K562 (cell line): ENCODE measurements around the gene KIF20A. TPM values are rescaled to one million over a fixed set of nuclear protein-coding genes. Genes with fewer than 3 reads are reported as not detected.

Experiments
- ATAC-seq: fragments of 200-7000 bp; cut with Tn5 transposase; 3 replicates; pipeline ENCODE4 v1.9.1; 2020; ENCODE audit warnings: moderate library complexity
- BruUV-seq: library from RNA; stranded (reverse); fragments of 400-500 nt; replicated peaks from 2 replicates; lab custom pipeline; 2021; lab: Mats Ljungman, UMichigan
- CTCF ChIA-PET: fragments of 300-600 bp; formaldehyde crosslinking; extraction: SDS; loops from one replicate; lab custom pipeline; 2021; ENCODE audit warnings: low intra/inter-chr PET ratio; lab: Yijun Ruan, JAX
- POLR2A ChIA-PET: fragments of 300-600, 350-650 bp; sonication (Branson Sonifier 250); formaldehyde crosslinking; extraction: SDS; loops from one replicate; lab custom pipeline; 2021; ENCODE audit warnings: antibody characterized with exemption, inconsistent platforms; lab: Yijun Ruan, JAX
- DNase-seq, 4 experiments: peaks; one replicate each; pipeline versions ENCODE4 v3.0.0 to v3.0.0-alpha.2; 2011 to 2018; ENCODE audit warnings: low spot score in 3 of 4, mixed read lengths in 3 of 4; ENCODE audit errors: extremely low read depth in 1 of 4
- FAIRE-seq: peaks from 2 replicates; lab custom pipeline; 2011; peaks lifted over from hg19 to GRCh38; lab: Jason Lieb, UNC
- H2AFZ ChIP-seq: 2 replicates; pipeline ENCODE4 v1.6.0; 2011; ENCODE audit warnings: low read depth, low read length, control low read depth, inconsistent platforms
- H3K27ac ChIP-seq: fragments of 200-600 bp; 3 replicates; pipeline ENCODE4 v1.8.0; 2011; ENCODE audit warnings: low read depth, mild to moderate bottlenecking, control low read depth, inconsistent platforms, low read length, moderate library complexity, mixed read lengths; ENCODE audit errors: extremely low read depth
- H3K27me3 ChIP-seq, 2 experiments: fragments of 300-600 bp in 1 of 2; 2 replicates in 1 of 2; 3 replicates in 1 of 2; pipeline versions ENCODE4 v1.6.0 to v1.8.0; 2011; ENCODE audit warnings: inconsistent platforms in 2 of 2, low read length in 2 of 2, mild to moderate bottlenecking in 1 of 2, mixed read lengths in 1 of 2, moderate library complexity in 1 of 2; ENCODE audit not compliant: control insufficient read depth in 2 of 2, insufficient read depth in 2 of 2
- H3K36me3 ChIP-seq: fragments of 300-600 bp; 3 replicates; pipeline ENCODE4 v1.8.0; 2011; ENCODE audit warnings: mild to moderate bottlenecking, low read length, inconsistent platforms; ENCODE audit not compliant: control insufficient read depth, insufficient read depth
- H3K4me1 ChIP-seq, 2 experiments: fragments of 200-600 bp in 1 of 2; replicated peaks in 1 of 2; 2 replicates in 1 of 2; 3 replicates in 1 of 2; pipeline versions ENCODE4 v1.5.1 to v1.8.0; 2011; ENCODE audit warnings: inconsistent platforms in 2 of 2, low read length in 2 of 2, mild to moderate bottlenecking in 1 of 2, mixed read lengths in 1 of 2, moderate library complexity in 1 of 2; ENCODE audit not compliant: control insufficient read depth in 2 of 2, insufficient read depth in 2 of 2
- H3K4me2 ChIP-seq: 2 replicates; pipeline ENCODE4 v1.6.1; 2011; ENCODE audit warnings: low read length, control low read depth, inconsistent platforms, mixed read lengths; ENCODE audit not compliant: insufficient read depth
- H3K4me3 ChIP-seq: fragments of 200-600 bp; sonication (generic), shearing (Covaris generic); 2 replicates; pipeline ENCODE4 v1.5.1; 2016; ENCODE audit warnings: control low read depth, inconsistent platforms
- H3K79me2 ChIP-seq: fragments of 200-600 bp; 3 replicates; pipeline ENCODE4 v1.8.0; 2011; ENCODE audit warnings: low read length, inconsistent platforms; ENCODE audit not compliant: control insufficient read depth, insufficient read depth
- H3K9ac ChIP-seq, 2 experiments: 2 replicates each; pipeline versions ENCODE4 v1.6.0 to v1.6.1; 2011; ENCODE audit warnings: low read depth in 2 of 2, low read length in 2 of 2, control low read depth in 1 of 2, inconsistent platforms in 1 of 2, mild to moderate bottlenecking in 1 of 2, mixed read lengths in 1 of 2; ENCODE audit not compliant: insufficient read depth in 1 of 2
- H3K9me1 ChIP-seq: one replicate; pipeline ENCODE4 v1.6.0; 2011; ENCODE audit warnings: inconsistent platforms, mild to moderate bottlenecking, low read length, moderate library complexity; ENCODE audit not compliant: control insufficient read depth, insufficient read depth
- H3K9me3 ChIP-seq: replicated peaks from 2 replicates; pipeline ENCODE4 v1.5.1; 2011; ENCODE audit warnings: low read depth, low read length, inconsistent platforms; ENCODE audit not compliant: control insufficient read depth, insufficient read depth
- H4K20me1 ChIP-seq: replicated peaks from 2 replicates; pipeline ENCODE4 v1.6.1; 2011; ENCODE audit warnings: low read length, inconsistent platforms, mixed read lengths; ENCODE audit not compliant: control insufficient read depth, insufficient read depth
- CBX1 ChIP-seq: sonication (generic); IDR thresholded peaks from 2 replicates; pipeline ENCODE4 v1.6.1; 2016; ENCODE audit warnings: antibody characterized with exemption, low read depth, mild to moderate bottlenecking
- CGGBP1 ChIP-seq: fragments of 250-450 bp; sonication (Bioruptor Pico); IDR thresholded peaks from 2 replicates; pipeline ENCODE4 v1.9.0; 2021; ENCODE audit warnings: mild to moderate bottlenecking
- FOXJ2 ChIP-seq: fragments of 200-800 bp; sonication (Bioruptor generic); IDR thresholded peaks from 2 replicates; pipeline ENCODE4 v1.6.1; 2016; ENCODE audit warnings: missing genetic modification characterization, missing compliant biosample characterization
- MECOM ChIP-seq: fragments of 250-450 bp; sonication (Bioruptor Pico); IDR thresholded peaks from 2 replicates; pipeline ENCODE4 v1.8.0; 2022; ENCODE audit warnings: inconsistent platforms
- NFIX ChIP-seq: fragments of 250-450 bp; sonication (Bioruptor Pico); IDR thresholded peaks from 2 replicates; pipeline ENCODE4 v1.4.0; 2020; ENCODE audit warnings: low read depth, mild to moderate bottlenecking, moderate library complexity
- NFRKB ChIP-seq: fragments of 450-650 bp; IDR thresholded peaks from 2 replicates; pipeline ENCODE4 v1.6.1; 2016; ENCODE audit warnings: low read depth
- RAD21 ChIP-seq, 2 experiments: fragments of 250-450 bp in 1 of 2; fragments of 450-650 bp in 1 of 2; sonication (Bioruptor Pico) in 1 of 2; formaldehyde crosslinking in 1 of 2; IDR thresholded peaks in 1 of 2; conservative IDR thresholded peaks in 1 of 2; 2 replicates each; pipeline versions ENCODE4 v1.4.0 to v1.8.0; 2020 to 2022; ENCODE audit warnings: mild to moderate bottlenecking in 2 of 2, moderate library complexity in 1 of 2
- SMAD2 ChIP-seq: fragments of 150-350 bp; IDR thresholded peaks from 2 replicates; pipeline ENCODE4 v1.6.1; 2014; ENCODE audit warnings: low read depth, mild to moderate bottlenecking, low read length
- SP2 ChIP-seq: IDR thresholded peaks from 2 replicates; pipeline ENCODE4 v1.6.1; 2011; ENCODE audit warnings: mild to moderate bottlenecking, low read depth, low read length, moderate library complexity; ENCODE audit not compliant: poor library complexity, severe bottlenecking; ENCODE audit errors: extremely low read depth
- SRF ChIP-seq, 2 experiments: fragments of 250-450, 450-650 bp in 1 of 2; sonication (Bioruptor Pico) in 1 of 2; sonication (generic) in 1 of 2; formaldehyde crosslinking; IDR thresholded peaks; 2 replicates each; pipeline versions ENCODE4 v1.5.0 to v1.5.1; 2020 to 2022; ENCODE audit warnings: mild to moderate bottlenecking in 1 of 2, missing genetic modification reagents in 1 of 2
- ZNF280A ChIP-seq: fragments of 450-650 bp; IDR thresholded peaks from 2 replicates; pipeline ENCODE4 v1.6.1; 2018; ENCODE audit warnings: mild to moderate bottlenecking, low read depth; ENCODE audit not compliant: partially characterized antibody
- ZNF3 ChIP-seq: fragments of 250-450 bp; sonication (Bioruptor Pico); IDR thresholded peaks from 2 replicates; pipeline ENCODE4 v1.5.0; 2021; ENCODE audit warnings: mild to moderate bottlenecking, moderate library complexity
- ZNF398 ChIP-seq: fragments of 250-450 bp; sonication (Bioruptor Pico); IDR thresholded peaks from 2 replicates; pipeline ENCODE4 v1.8.0; 2021; ENCODE audit warnings: moderate library complexity, mild to moderate bottlenecking, inconsistent platforms
- ZNF717 ChIP-seq: fragments of 250-450 bp; sonication (Bioruptor Pico); IDR thresholded peaks from 2 replicates; pipeline ENCODE4 v1.5.0; 2021
- ZNF77 ChIP-seq: fragments of 250-450 bp; sonication (Bioruptor Pico); IDR thresholded peaks from 2 replicates; pipeline ENCODE4 v1.5.0; 2020
- WGBS: fragments of 100-300 bp; shearing (Covaris generic); methylation state at CpG from one replicate; pipeline ENCODE4 v1.1.6; 2016; ENCODE audit warnings: low coverage, mixed read lengths; ENCODE audit not compliant: insufficient coverage; ENCODE audit errors: missing lambda C conversion rate; 5-methylcytosine and 5-hydroxymethylcytosine counted together
- in situ Hi-C: fragments of 300-500 bp; cut with MboI; formaldehyde crosslinking; loops from 4 replicates; pipeline ENCODE4 v1.15.0; 2018; ENCODE audit warnings: inconsistent platforms, mixed read lengths
- intact Hi-C: fragments of 100-400 bp; cut with micrococcal nuclease; formaldehyde crosslinking; loops from 2 replicates; pipeline ENCODE4 v1.14.2; 2022
- polyA plus RNA-seq, 8 experiments: library from polyadenylated mRNA; depleted of rRNA in 4 of 8; stranded (reverse) in 5 of 8; unstranded in 3 of 8; fragments of >200 nt; fragmentation: Nextera tagmentation in 2 of 8; fragmentation: Illumina TruSeq in 1 of 8; extraction: Ambion mirVana in 2 of 8; extraction: Trizol in 1 of 8; gene quantifications; 2 replicates each; pipeline versions ENCODE4 v1.2.1 to v1.2.3, GENCODE V29; 2011 to 2014; ENCODE audit warnings: inconsistent platforms in 1 of 8, missing spikeins in 1 of 8
- total RNA-seq, 7 experiments: library from RNA; depleted of rRNA in 6 of 7; stranded (reverse); fragments of >200 nt in 6 of 7; fragmentation: Illumina TruSeq in 2 of 7; extraction: Trizol in 2 of 7; gene quantifications; 2 replicates each; pipeline versions ENCODE4 v1.2.1 to v1.2.3, GENCODE V29; 2011 to 2021; ENCODE audit warnings: low replicate concordance in 1 of 7
- TF ChIP-seq, protein P1 (sequence below), 3 experiments: fragments of 200-800 bp in 1 of 3; fragments of 250-450 bp in 1 of 3; fragments of 450-650 bp in 1 of 3; sonication (Bioruptor Pico) in 1 of 3; sonication (Bioruptor generic) in 1 of 3; formaldehyde crosslinking in 1 of 3; IDR thresholded peaks; 2 replicates each; pipeline versions ENCODE4 v1.6.1 to v1.8.0; 2016 to 2022; ENCODE audit warnings: mild to moderate bottlenecking in 2 of 3, missing genetic modification characterization in 2 of 3, missing compliant biosample characterization in 1 of 3, moderate library complexity in 1 of 3

KIF20A gene
- total and polyA plus RNA-seq, 9 of the 15 experiments (the other 6 are each of a cell fraction or from before 2014, with no cell fraction given) = 36.8 to 61.2 (median 55.5) TPM

- no peaks in the 10 kb centered on the region for H3K9me1 ChIP-seq
- intact Hi-C loops = no loop called here
- H3K9ac ChIP-seq = no peak overlapping the region
- in situ Hi-C loops = no loop called here
- no peak for FAIRE-seq
- no peak overlapping the region for H3K27ac ChIP-seq
- ChIA-PET POLR2A (interaction anchor here (1.1 to 4.4 kb wide), 3 partner anchors 9 to 169 kb away, joined by 4 to 34 read pairs (median 8); partner anchors contain the start of genes BRD8, FAM53C and KIF20A), CTCF (no interaction called here)
- no peak for ATAC-seq
- H3K79me2 ChIP-seq = peaks cover 4% of the 10 kb centered on the region; the same call in 2 of the 3 replicates
- no peak overlapping the region for H3K4me3 ChIP-seq
- no peak overlapping the region for H2AFZ ChIP-seq
- WGBS = 75% methylated on average over 5 of the region's 5 CpGs
- H3K4me1 ChIP-seq = no peaks in the 10 kb centered on the region
- H4K20me1 ChIP-seq = no peaks in the 10 kb centered on the region
- H3K9me3 ChIP-seq = no peaks in the 10 kb centered on the region
- BruUV-seq = no TSS peak
- peaks cover 96% of the 10 kb centered on the region for H3K36me3 ChIP-seq
- H3K27me3 ChIP-seq = no peaks in the 10 kb centered on the region
- no peak overlapping the region for H3K4me2 ChIP-seq
- no peak for DNase-seq
- TF ChIP-seq NFIX (CRISPR knock-in tag) = no peak
- TF ChIP-seq ZNF3 (CRISPR knock-in tag) = no peak
- TF ChIP-seq RAD21 (CRISPR knock-in tag; conservative IDR thresholded peaks at IDR 0.05 in 1 of 2, IDR thresholded peaks at IDR 0.05 in 1 of 2) = no peak
- TF ChIP-seq SP2 = no peak
- no peak for TF ChIP-seq SRF (CRISPR knock-in tag; IDR thresholded peaks at IDR 0.05)
- TF ChIP-seq CGGBP1 (CRISPR knock-in tag) = no peak
- TF ChIP-seq ZNF717 = no peak
- TF ChIP-seq ZNF77 (CRISPR knock-in tag) = no peak
- TF ChIP-seq ZNF398 (CRISPR knock-in tag) = no peak
- no peak for TF ChIP-seq FOXJ2 (tag)
- TF ChIP-seq, protein P1, sequence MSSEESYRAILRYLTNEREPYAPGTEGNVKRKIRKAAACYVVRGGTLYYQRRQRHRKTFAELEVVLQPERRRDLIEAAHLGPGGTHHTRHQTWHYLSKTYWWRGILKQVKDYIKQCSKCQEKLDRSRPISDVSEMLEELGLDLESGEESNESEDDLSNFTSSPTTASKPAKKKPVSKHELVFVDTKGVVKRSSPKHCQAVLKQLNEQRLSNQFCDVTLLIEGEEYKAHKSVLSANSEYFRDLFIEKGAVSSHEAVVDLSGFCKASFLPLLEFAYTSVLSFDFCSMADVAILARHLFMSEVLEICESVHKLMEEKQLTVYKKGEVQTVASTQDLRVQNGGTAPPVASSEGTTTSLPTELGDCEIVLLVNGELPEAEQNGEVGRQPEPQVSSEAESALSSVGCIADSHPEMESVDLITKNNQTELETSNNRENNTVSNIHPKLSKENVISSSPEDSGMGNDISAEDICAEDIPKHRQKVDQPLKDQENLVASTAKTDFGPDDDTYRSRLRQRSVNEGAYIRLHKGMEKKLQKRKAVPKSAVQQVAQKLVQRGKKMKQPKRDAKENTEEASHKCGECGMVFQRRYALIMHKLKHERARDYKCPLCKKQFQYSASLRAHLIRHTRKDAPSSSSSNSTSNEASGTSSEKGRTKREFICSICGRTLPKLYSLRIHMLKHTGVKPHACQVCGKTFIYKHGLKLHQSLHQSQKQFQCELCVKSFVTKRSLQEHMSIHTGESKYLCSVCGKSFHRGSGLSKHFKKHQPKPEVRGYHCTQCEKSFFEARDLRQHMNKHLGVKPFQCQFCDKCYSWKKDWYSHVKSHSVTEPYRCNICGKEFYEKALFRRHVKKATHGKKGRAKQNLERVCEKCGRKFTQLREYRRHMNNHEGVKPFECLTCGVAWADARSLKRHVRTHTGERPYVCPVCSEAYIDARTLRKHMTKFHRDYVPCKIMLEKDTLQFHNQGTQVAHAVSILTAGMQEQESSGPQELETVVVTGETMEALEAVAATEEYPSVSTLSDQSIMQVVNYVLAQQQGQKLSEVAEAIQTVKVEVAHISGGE (CRISPR knock-in tag; IDR thresholded peaks at IDR 0.05) = no peak
- no peak for TF ChIP-seq NFRKB
- no peak for TF ChIP-seq MECOM
- TF ChIP-seq CBX1 = no peak
- TF ChIP-seq SMAD2 = no peak
- TF ChIP-seq ZNF280A = no peak
Measured at GRCh38 chr5:138169124-138169523, 9.8 kb upstream of the KIF20A start.
